ENCODE measurements around the gene CWC27.

Gene CWC27

GRCh38 chr5:64840958-64841357 lies 72.2 kb downstream of the CWC27 start:
- H4K20me1 ChIP-seq (ENCODE audit: insufficient read depth, low read length, poor library complexity, severe bottlenecking) = no peaks in the 10 kb centered on the region
- H3K4me1 ChIP-seq (ENCODE audit: insufficient read depth, low read length, poor library complexity, severe bottlenecking) = no peaks in the 10 kb centered on the region
- H3K9ac ChIP-seq (ENCODE audit: low read depth, low read length, poor library complexity, severe bottlenecking) = no peak overlapping the region
- H3K36me3 ChIP-seq (ENCODE audit: insufficient read depth, low read length) = peaks cover 10% of the 10 kb centered on the region
- H3K4me3 ChIP-seq (ENCODE audit: low read length, poor library complexity, severe bottlenecking) = no peak overlapping the region
- TF ChIP-seq EZH2phosphoT487 (IDR thresholded peaks at IDR 0.05; ENCODE audit: borderline replicate concordance) = no peak
- TF ChIP-seq, protein P1, sequence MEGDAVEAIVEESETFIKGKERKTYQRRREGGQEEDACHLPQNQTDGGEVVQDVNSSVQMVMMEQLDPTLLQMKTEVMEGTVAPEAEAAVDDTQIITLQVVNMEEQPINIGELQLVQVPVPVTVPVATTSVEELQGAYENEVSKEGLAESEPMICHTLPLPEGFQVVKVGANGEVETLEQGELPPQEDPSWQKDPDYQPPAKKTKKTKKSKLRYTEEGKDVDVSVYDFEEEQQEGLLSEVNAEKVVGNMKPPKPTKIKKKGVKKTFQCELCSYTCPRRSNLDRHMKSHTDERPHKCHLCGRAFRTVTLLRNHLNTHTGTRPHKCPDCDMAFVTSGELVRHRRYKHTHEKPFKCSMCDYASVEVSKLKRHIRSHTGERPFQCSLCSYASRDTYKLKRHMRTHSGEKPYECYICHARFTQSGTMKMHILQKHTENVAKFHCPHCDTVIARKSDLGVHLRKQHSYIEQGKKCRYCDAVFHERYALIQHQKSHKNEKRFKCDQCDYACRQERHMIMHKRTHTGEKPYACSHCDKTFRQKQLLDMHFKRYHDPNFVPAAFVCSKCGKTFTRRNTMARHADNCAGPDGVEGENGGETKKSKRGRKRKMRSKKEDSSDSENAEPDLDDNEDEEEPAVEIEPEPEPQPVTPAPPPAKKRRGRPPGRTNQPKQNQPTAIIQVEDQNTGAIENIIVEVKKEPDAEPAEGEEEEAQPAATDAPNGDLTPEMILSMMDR (conservative IDR thresholded peaks at IDR 0.05; ENCODE audit: low read length) = no peak
- H2AFZ ChIP-seq (ENCODE audit: low read length) = no peak overlapping the region
- no peaks in the 10 kb centered on the region for H3F3A ChIP-seq (ENCODE audit: low read depth)
- no peaks in the 10 kb centered on the region for H3K9me2 ChIP-seq (replicated peaks; ENCODE audit: low read depth, low read length)
- no peak overlapping the region for H3K4me2 ChIP-seq (ENCODE audit: low read depth, low read length, poor library complexity, severe bottlenecking)
- H3K79me2 ChIP-seq (ENCODE audit: insufficient read depth, low read length) = no peaks in the 10 kb centered on the region
- H3K9me3 ChIP-seq (ENCODE audit: insufficient read depth, low read depth, low read length) = peaks cover 12% of the 10 kb centered on the region; the same call in 1 of the 2 replicates
- no peaks in the 10 kb centered on the region for H3K27me3 ChIP-seq (ENCODE audit: insufficient read depth, low read length, poor library complexity, severe bottlenecking)

DNA sequence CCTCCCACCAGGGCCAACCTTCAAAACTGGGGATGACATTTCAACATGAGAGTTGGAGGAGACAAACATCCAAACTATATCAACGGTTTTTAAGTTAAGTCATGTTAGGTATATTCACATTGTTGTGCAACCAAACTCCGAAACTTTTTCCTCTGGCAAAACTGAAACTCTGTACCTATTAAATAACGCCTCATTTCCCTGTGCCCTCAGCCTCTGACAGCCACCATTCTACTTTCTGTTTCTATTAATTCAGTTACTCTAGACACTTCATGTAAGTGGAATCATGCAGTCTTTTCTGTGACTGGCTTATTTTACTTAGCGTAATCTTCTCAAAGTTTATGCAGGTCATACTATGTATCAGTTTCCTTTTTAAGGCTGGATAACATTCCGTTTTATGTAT lies 85.0 kb downstream of the CWC27 start:
- Histone ChIP-seq H3K27me3 (ENCODE audit: insufficient read depth, low read length, poor library complexity, severe bottlenecking) (no peaks in the 10 kb centered on the region), H4K20me1 (ENCODE audit: insufficient read depth, low read length, poor library complexity, severe bottlenecking) (no peaks in the 10 kb centered on the region), H3F3A (ENCODE audit: low read depth) (no peaks in the 10 kb centered on the region), H3K4me2 (ENCODE audit: low read depth, low read length, poor library complexity, severe bottlenecking) (no peak overlapping the region), H2AFZ (ENCODE audit: low read length) (no peak overlapping the region), H3K4me3 (ENCODE audit: low read length, poor library complexity, severe bottlenecking) (no peak overlapping the region), H3K9me3 (ENCODE audit: insufficient read depth, low read depth, low read length) (no peaks in the 10 kb centered on the region), H3K4me1 (ENCODE audit: insufficient read depth, low read length, poor library complexity, severe bottlenecking) (no peaks in the 10 kb centered on the region), H3K36me3 (ENCODE audit: insufficient read depth, low read length) (no peaks in the 10 kb centered on the region), H3K79me2 (ENCODE audit: insufficient read depth, low read length) (no peaks in the 10 kb centered on the region), H3K9me2 (replicated peaks; ENCODE audit: low read depth, low read length) (no peaks in the 10 kb centered on the region), H3K9ac (ENCODE audit: low read depth, low read length, poor library complexity, severe bottlenecking) (no peak overlapping the region)
- TF ChIP-seq, protein P1 (conservative IDR thresholded peaks at IDR 0.05; ENCODE audit: low read length) = no peak
- no peak for TF ChIP-seq EZH2phosphoT487 (IDR thresholded peaks at IDR 0.05; ENCODE audit: borderline replicate concordance)

GRCh38 chr5:64854855-64855254 lies 86.1 kb downstream of the CWC27 start:
- TF ChIP-seq, protein P1 (conservative IDR thresholded peaks at IDR 0.05; ENCODE audit: low read length) = no peak
- no peak for TF ChIP-seq EZH2phosphoT487 (IDR thresholded peaks at IDR 0.05; ENCODE audit: borderline replicate concordance)
- Histone ChIP-seq H2AFZ (ENCODE audit: low read length) (no peak overlapping the region), H3K79me2 (ENCODE audit: insufficient read depth, low read length) (no peaks in the 10 kb centered on the region), H3K4me1 (ENCODE audit: insufficient read depth, low read length, poor library complexity, severe bottlenecking) (no peaks in the 10 kb centered on the region), H3K4me2 (ENCODE audit: low read depth, low read length, poor library complexity, severe bottlenecking) (no peak overlapping the region), H4K20me1 (ENCODE audit: insufficient read depth, low read length, poor library complexity, severe bottlenecking) (no peaks in the 10 kb centered on the region), H3F3A (ENCODE audit: low read depth) (no peaks in the 10 kb centered on the region), H3K9ac (ENCODE audit: low read depth, low read length, poor library complexity, severe bottlenecking) (no peak overlapping the region), H3K4me3 (ENCODE audit: low read length, poor library complexity, severe bottlenecking) (no peak overlapping the region), H3K9me3 (ENCODE audit: insufficient read depth, low read depth, low read length) (no peaks in the 10 kb centered on the region), H3K9me2 (replicated peaks; ENCODE audit: low read depth, low read length) (no peaks in the 10 kb centered on the region), H3K36me3 (ENCODE audit: insufficient read depth, low read length) (no peaks in the 10 kb centered on the region), H3K27me3 (ENCODE audit: insufficient read depth, low read length, poor library complexity, severe bottlenecking) (no peaks in the 10 kb centered on the region)
